Measurements from ENCODE around the gene ERP44.

ERP44 gene

DNA sequence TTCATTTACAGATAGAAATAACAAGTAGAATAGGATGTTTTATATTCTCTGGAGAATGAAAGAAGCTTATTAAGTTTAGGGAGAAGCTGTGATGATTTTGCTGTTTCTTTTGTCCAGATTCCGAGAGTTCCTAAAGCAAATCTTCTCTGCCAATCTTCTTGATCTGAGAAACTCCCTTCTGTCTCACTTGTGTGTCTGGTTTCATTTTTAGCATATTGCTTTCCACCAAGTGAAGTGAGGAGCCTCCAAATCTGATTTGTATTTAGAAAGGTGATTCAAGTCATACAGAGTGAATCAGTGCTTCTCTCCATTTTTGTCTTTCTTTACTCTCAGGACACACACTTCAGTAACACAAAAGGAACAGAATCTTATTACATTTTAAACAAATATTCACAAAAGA, 144.0 kb downstream of the ERP44 start:
- DNase-seq (ENCODE audit: low read depth): no peak
- TF ChIP-seq, protein P1, sequence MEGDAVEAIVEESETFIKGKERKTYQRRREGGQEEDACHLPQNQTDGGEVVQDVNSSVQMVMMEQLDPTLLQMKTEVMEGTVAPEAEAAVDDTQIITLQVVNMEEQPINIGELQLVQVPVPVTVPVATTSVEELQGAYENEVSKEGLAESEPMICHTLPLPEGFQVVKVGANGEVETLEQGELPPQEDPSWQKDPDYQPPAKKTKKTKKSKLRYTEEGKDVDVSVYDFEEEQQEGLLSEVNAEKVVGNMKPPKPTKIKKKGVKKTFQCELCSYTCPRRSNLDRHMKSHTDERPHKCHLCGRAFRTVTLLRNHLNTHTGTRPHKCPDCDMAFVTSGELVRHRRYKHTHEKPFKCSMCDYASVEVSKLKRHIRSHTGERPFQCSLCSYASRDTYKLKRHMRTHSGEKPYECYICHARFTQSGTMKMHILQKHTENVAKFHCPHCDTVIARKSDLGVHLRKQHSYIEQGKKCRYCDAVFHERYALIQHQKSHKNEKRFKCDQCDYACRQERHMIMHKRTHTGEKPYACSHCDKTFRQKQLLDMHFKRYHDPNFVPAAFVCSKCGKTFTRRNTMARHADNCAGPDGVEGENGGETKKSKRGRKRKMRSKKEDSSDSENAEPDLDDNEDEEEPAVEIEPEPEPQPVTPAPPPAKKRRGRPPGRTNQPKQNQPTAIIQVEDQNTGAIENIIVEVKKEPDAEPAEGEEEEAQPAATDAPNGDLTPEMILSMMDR (conservative IDR thresholded peaks at IDR 0.05; ENCODE audit: control insufficient read depth, insufficient read depth, low read depth, low read length): no peak
- no peak overlapping the region for H3K4me3 ChIP-seq (ENCODE audit: control insufficient read depth, low read depth, low read length)

DNA sequence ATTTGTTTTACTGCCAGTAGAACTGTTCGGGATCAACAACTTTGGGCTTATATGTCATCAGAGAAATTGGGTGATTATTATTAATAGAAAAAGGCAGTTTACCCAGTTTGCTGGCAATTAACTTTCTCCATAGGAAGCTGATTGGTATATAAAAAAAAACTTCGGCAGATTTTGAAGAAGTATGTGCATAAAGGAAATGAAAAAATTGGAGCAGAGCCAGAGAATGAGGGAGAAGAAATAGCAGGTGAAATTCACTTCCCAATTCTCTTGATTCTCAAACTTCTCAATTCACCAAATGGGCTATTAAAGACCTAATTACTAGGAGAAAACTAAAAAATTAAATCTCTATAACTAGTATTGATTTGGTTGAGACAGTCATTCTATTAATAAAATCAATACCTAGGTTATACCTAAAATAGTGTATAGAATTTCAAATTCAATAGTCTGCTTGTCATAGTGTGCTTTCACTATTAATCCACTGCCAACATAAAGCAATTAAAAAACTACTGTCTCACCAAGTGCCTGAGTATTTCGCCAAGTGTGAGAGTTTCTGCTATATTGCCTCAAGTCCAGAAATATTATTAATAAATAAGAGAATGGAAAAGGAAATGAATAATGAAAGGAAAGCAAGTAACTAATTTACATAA, 144.8 kb downstream of the ERP44 start:
- TF ChIP-seq, protein P1 (conservative IDR thresholded peaks at IDR 0.05; ENCODE audit: control insufficient read depth, insufficient read depth, low read depth, low read length): no peak
- no peak overlapping the region for H3K4me3 ChIP-seq (ENCODE audit: control insufficient read depth, low read depth, low read length)
- no peak for DNase-seq (ENCODE audit: low read depth)

DNA sequence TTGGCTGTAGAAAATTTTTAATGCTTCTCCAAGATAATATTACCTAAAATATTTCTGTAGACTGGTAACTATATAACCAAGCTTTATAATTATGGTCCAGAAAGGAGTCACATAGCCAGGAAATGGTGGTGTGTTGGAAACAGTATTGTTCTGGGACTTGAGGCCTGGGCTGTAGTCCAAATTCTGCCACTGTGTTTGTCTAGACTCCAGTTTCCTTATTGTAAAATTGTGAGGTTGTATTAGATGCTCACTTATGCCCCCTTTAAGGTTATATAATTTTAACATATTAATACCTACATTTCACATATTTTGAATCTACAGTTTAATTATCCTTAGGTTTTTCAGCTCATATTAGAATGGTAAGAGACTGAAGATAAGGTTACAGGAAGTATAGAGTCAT, 149.9 kb downstream of the ERP44 start:
- H3K4me3 ChIP-seq (ENCODE audit: control insufficient read depth, low read depth, low read length): no peak overlapping the region
- peak; percentile 10 for DNase-seq (ENCODE audit: low read depth)
- TF ChIP-seq, protein P1 (conservative IDR thresholded peaks at IDR 0.05; ENCODE audit: control insufficient read depth, insufficient read depth, low read depth, low read length): no peak

DNA sequence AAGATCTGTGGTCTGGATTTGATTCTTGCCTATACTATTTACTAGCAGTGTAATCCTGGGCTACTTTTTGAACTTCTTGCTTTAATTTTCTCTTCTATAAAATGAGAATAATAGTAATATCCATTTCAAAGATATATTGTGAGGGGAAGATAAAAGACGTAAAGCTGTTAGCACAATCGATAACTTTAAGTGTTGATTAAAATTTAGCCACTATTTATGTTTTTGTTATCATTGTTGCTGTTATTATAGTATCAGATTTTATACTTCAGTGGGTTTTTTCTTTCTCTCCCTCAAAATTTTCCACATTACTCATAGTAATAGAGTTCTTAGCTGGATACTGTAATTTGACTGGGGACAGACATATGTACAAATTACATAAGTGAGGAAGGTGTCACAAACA, 150.3 kb downstream of the ERP44 start:
- no peak for DNase-seq (ENCODE audit: low read depth)
- TF ChIP-seq, protein P1 (conservative IDR thresholded peaks at IDR 0.05; ENCODE audit: control insufficient read depth, insufficient read depth, low read depth, low read length): no peak
- no peak overlapping the region for H3K4me3 ChIP-seq (ENCODE audit: control insufficient read depth, low read depth, low read length)

DNA sequence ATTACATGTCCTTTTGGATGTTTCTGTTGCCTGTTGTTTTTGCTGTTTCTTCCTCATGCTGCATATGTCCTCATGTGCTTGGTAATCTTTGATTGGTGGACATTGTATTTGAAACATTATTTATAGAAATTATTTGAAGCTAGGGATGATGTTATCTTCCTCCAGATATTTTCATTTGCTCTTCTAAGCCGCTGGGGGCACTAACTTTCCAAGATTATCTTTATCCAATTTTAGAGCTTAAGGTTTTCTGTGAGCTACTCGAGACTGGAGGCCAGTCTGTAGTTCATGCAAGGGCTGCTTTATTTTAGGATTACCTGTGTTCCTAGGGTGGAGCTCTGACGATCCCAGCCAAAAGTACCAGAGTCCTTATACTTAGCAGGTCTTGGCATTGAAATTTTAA, 151.4 kb downstream of the ERP44 start:
- no peak overlapping the region for H3K4me3 ChIP-seq (ENCODE audit: control insufficient read depth, low read depth, low read length)
- no peak for DNase-seq (ENCODE audit: low read depth)
- TF ChIP-seq, protein P1 (conservative IDR thresholded peaks at IDR 0.05; ENCODE audit: control insufficient read depth, insufficient read depth, low read depth, low read length): no peak

DNA sequence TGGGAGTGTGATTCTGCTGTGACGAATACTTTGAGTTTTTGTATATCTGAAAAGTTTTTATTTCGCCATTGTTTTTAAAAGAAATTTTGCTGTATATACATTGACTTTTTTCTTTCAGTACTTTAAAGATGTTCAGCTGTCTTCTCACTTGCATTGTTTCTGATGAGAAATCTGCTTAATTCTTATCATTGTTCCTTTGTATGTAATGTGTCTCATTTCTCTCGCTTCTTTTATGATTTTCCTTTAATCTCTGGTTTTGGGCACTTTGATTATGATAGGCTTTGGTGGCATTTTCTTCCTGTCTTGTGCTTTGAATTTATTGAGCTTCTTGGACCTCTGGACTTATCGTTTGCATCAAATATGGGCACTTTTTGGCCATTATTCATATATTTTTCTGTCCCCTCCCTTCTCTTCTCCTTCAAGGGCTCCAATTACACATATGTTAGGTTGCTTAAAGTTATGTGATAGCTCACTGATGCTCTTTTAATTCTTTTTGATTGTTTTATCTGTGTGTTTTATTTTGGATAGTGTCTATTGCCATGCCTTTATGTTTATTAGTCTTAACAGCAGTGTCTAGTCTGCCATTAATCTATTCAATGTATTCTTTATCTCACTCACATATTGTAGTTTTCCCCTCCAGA, 161.7 kb downstream of the ERP44 start:
- DNase-seq (ENCODE audit: low read depth): no peak
- TF ChIP-seq, protein P1 (conservative IDR thresholded peaks at IDR 0.05; ENCODE audit: control insufficient read depth, insufficient read depth, low read depth, low read length): no peak
- H3K4me3 ChIP-seq (ENCODE audit: control insufficient read depth, low read depth, low read length): no peak overlapping the region
